Measurements from ENCODE around the gene ZSCAN10.

ZSCAN10 gene

DNA sequence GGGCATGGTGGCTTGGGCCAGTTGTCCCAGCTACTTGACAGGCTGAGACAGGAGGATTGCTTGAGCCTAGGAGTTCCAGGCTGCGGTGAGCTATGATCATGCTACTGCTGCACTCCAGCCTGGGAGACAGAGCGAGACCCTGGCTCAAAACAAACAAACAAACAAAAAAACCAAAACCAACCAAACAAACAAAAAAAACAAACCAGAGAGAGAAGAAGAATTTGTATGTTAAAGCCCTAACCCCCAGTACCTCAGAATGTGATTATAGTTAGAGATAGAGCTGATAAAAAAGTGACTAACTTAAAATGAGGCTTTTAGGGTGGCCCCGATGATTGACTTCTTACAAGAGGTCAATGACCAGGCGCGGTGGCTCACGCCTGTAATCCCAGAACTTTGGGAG lies 54.4 kb downstream of the ZSCAN10 start:
- H3K4me3 ChIP-seq (ENCODE audit: low read depth, low read length): no peak overlapping the region
- DNase-seq (ENCODE audit: low read depth): no peak
- TF ChIP-seq, protein P1, sequence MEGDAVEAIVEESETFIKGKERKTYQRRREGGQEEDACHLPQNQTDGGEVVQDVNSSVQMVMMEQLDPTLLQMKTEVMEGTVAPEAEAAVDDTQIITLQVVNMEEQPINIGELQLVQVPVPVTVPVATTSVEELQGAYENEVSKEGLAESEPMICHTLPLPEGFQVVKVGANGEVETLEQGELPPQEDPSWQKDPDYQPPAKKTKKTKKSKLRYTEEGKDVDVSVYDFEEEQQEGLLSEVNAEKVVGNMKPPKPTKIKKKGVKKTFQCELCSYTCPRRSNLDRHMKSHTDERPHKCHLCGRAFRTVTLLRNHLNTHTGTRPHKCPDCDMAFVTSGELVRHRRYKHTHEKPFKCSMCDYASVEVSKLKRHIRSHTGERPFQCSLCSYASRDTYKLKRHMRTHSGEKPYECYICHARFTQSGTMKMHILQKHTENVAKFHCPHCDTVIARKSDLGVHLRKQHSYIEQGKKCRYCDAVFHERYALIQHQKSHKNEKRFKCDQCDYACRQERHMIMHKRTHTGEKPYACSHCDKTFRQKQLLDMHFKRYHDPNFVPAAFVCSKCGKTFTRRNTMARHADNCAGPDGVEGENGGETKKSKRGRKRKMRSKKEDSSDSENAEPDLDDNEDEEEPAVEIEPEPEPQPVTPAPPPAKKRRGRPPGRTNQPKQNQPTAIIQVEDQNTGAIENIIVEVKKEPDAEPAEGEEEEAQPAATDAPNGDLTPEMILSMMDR (IDR thresholded peaks at IDR 0.05; ENCODE audit: low read depth, low read length, missing control alignments): no peak

DNA sequence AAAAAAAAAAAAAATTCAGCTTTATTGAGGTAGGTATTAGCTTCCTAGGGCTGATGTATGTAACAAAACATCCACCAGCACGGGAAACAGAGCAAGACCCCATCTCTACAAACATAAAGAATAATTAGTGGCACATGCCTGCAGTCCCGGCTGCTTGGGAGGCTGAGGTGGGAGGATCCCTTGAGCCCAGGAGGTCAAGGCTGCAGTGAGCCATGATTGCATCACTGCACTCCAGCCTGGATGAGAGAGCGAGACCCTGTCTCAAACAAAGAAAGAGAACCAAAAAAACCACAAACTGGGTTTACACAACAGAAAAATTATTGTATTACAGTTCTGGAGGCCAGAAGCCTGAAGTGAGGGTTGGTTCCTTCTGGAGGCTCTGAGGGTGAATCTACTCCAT lies 56.7 kb downstream of the ZSCAN10 start:
- H3K4me3 ChIP-seq (ENCODE audit: low read depth, low read length): no peak overlapping the region
- TF ChIP-seq, protein P1 (IDR thresholded peaks at IDR 0.05; ENCODE audit: low read depth, low read length, missing control alignments): no peak
- DNase-seq (ENCODE audit: low read depth): no peak

DNA sequence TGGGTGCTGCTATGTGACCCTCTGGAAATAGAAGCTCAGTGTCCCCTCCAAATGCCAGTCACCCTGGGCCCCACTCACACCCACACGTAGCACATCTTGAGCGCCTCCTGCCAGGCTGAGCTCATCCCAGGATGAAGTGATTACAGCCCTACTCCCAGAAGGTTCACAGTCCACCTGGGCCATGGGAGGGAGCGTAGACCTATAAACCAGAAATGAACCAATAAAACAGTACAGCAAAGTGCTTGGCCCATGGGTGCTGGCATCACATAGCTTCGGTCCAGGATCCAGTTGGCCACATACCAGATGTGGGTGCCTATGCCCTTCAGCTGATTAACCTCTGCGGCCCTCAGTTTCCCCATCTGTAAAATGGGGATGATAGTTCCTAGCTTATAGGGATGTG lies 60.2 kb downstream of the ZSCAN10 start:
- TF ChIP-seq, protein P1 (IDR thresholded peaks at IDR 0.05; ENCODE audit: low read depth, low read length, missing control alignments): no peak
- no peak overlapping the region for H3K4me3 ChIP-seq (ENCODE audit: low read depth, low read length)
- no peak for DNase-seq (ENCODE audit: low read depth)

All from GM12864 (cell line).